HAP-1 (cell line): ENCODE measurements around the gene BBOF1.
A peak's percentile ranks its signal among the peaks of the same experiment; 100 is the strongest.

Experiments used
- DNase-seq, 2 experiments: peaks; one replicate each; pipeline ENCODE4 v3.0.0-alpha.2; 2016 to 2020; ENCODE audit warnings: low spot score in 2 of 2
- H3K27me3 ChIP-seq: fragments of 250-450 bp; sonication (Bioruptor Pico); 2 replicates; pipeline ENCODE4 v1.5.1; 2020; ENCODE audit warnings: low read depth, mild to moderate bottlenecking, moderate library complexity
- H3K36me3 ChIP-seq: fragments of 250-450 bp; sonication (Bioruptor Pico); replicated peaks from 2 replicates; pipeline ENCODE4 v1.5.1; 2020; ENCODE audit warnings: mild to moderate bottlenecking
- H3K4me1 ChIP-seq: fragments of 250-450 bp; sonication (Bioruptor Pico); 2 replicates; pipeline ENCODE4 v1.5.1; 2020; ENCODE audit warnings: mild to moderate bottlenecking
- H3K4me3 ChIP-seq: fragments of 250-450 bp; sonication (Bioruptor Pico); 2 replicates; pipeline ENCODE4 v1.5.1; 2020; ENCODE audit warnings: mild to moderate bottlenecking, moderate library complexity
- H3K9me3 ChIP-seq: fragments of 250-450 bp; sonication (Bioruptor Pico); 2 replicates; pipeline ENCODE4 v1.5.1; 2020; ENCODE audit warnings: mild to moderate bottlenecking, moderate library complexity
- in situ Hi-C: fragments of 300-500 bp; cut with MboI; formaldehyde crosslinking; loops from 3 replicates; pipeline ENCODE4 v1.14.3; 2020; ENCODE audit warnings: low sequenced_read_pairs, inconsistent platforms, mixed read lengths

Gene BBOF1

DNA sequence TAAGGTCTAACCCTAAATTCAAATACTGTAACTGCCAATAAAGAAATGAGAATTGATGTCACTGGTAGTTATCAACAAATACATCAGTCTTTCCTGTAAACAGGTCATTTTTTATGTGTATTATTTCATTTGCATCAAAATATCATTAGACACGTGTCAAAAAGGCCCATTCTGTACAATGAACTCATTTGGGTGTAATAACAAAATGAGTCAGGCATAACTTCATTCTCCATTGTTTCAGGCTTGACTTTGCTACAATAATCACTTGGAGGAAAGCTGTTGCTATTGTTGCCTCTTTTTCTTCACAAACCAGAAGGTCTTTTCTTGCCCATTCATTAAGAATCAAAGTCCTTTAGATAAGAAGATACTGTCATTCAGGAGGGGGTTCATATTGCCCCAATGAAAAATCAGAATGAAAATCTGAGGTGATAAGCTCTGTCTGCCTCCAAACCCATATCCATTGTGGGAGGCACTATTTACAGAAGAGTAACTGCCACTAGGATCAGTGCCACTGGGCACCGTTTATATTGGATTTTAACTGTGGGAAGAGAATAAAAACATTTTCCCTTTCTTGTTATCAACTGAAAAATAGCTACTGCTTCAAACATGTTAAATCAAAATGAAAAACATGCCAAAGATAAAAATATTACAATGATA lies 10.2 kb upstream of the BBOF1 start:
- H3K36me3 ChIP-seq = peaks cover 22% of the 10 kb centered on the region
- peak in 1 of 2 experiments; percentile 45 for DNase-seq
- no peaks in the 10 kb centered on the region for H3K9me3 ChIP-seq
- H3K27me3 ChIP-seq = no peaks in the 10 kb centered on the region
- H3K4me1 ChIP-seq = no peaks in the 10 kb centered on the region; the same call in 1 of the 2 replicates
- H3K4me3 ChIP-seq = no peak overlapping the region
- in situ Hi-C loops = no loop called here

DNA sequence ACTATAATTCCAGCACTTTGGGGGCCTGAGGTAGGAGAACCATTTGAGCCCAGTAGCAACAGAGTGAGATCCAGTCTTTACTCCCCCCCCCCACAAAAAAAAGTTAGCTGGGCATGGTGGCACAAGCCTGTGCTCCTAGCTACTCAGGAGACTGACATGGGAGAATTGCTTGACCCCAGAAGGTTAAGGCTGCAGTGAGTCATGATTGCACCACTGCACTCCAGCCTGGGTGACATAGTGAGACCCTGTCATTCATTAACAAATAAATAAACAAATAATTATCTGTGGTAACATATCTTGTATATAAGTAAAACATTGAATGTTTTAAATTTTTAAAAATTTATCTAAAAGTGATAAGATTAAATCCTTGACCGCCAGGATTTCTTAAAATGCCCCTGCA lies 4.8 kb upstream of the BBOF1 start:
- in situ Hi-C loops = no loop called here
- Histone ChIP-seq H3K36me3 (peaks cover 20% of the 10 kb centered on the region), H3K9me3 (no peaks in the 10 kb centered on the region), H3K4me3 (no peak overlapping the region), H3K27me3 (no peaks in the 10 kb centered on the region), H3K4me1 (peaks cover 6% of the 10 kb centered on the region; the same call in 1 of the 2 replicates)
- DNase-seq = no peak

DNA sequence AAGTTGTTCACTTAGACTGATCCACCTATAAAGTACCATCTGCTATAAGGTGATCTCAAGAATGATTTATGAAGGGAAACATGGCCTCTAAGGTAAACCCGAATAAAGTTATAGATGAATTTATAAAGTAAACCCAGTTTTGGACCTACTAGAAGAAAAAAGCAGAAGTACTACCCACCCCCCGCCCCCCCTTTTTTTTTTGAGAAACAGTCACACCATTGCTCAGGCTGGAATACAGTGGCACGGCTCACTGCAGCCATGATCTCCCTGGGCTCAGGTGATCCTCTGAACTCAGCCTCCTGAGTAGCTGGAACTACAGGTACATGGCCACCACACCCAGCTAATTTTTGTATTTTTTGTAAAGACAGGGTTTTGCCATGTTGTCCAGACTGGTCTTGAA lies 4.0 kb upstream of the BBOF1 start:
- H3K4me1 ChIP-seq = peaks cover 6% of the 10 kb centered on the region; the same call in 1 of the 2 replicates
- no peaks in the 10 kb centered on the region for H3K9me3 ChIP-seq
- peaks cover 20% of the 10 kb centered on the region for H3K36me3 ChIP-seq
- H3K27me3 ChIP-seq = no peaks in the 10 kb centered on the region
- no peak overlapping the region for H3K4me3 ChIP-seq
- no peak for DNase-seq
- in situ Hi-C loops = no loop called here

DNA sequence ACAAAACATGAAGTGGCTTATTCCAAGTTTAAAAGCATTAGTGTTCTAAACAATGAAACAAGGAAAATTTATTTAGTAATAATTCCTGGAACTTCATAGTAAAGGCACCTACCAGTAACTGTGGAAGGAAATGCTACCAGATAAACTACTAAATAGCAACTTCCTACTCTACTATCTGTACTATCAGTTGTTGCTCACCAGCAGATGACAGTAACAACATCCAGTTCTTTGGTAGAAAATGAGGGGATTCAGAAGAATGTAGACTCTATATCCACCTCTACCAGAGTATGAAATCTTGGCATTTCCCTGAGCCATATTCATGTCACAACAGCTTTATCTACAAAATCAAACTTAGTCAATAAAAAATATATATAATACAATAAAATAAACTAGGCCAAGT lies 3.2 kb upstream of the BBOF1 start:
- peaks cover 6% of the 10 kb centered on the region; the same call in 1 of the 2 replicates for H3K4me1 ChIP-seq
- no peaks in the 10 kb centered on the region for H3K27me3 ChIP-seq
- in situ Hi-C loops = no loop called here
- no peak for DNase-seq
- peaks cover 15% of the 10 kb centered on the region for H3K36me3 ChIP-seq
- H3K4me3 ChIP-seq = no peak overlapping the region
- H3K9me3 ChIP-seq = no peaks in the 10 kb centered on the region

DNA sequence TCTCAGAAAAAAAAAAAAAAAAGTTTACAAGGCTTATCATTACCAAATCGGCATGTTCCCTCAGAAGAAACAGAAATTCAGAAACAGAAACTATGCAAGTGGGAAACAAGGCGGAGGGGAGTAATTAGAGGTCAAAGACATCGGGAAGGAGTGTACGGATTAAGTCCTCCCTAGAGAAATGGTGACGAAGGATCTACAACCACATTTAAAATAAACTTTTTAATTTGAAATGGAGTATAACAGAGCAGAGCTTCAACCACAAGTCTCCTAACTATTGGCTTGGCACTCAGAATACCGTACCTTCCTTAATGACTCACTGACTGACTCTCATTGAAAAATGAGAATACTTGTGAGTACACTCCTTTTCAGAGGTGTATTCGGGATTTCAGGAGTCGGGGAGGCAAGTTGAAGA lies 969 bp upstream of the BBOF1 start:
- in situ Hi-C loops = no loop called here

DNA sequence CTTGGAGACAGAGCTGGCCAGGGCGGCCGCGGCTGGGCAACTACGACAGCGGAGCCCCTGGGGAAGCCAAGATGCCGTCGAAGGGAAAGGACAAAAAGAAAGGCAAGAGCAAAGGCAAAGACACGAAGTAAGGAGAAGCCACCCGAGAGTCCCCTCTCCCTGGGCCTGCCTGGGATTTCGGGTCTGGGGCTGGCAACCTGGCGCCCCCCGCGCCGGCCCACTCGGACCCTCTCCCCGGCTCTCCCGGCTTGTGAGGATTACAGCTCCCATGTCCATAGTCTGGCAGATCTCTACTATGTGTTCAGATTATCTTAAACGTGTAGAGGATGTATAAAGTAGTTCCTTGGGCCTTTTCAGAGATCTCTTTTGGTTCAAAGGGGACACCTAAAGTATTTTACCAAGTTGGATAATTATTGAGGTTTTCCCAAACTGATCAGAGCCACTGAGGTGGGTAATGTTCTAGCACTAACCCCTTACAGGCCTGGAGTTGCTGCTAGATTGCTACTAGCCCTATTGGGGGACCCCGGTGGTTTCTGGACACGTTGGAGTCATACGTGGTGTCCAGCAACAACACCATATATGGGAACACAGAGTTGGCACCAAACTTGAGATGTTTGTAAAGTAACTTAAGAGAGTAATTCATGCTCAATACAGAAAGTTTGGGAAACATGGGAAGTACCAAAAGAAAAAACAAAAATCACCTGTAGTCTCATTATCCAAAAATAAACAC lies 424 bp downstream of the BBOF1 start:
- Histone ChIP-seq H3K4me1 (peaks cover 6% of the 10 kb centered on the region; the same call in 1 of the 2 replicates), H3K27me3 (no peaks in the 10 kb centered on the region), H3K4me3 (peak overlapping the region; percentile 97), H3K36me3 (peaks cover 5% of the 10 kb centered on the region), H3K9me3 (no peaks in the 10 kb centered on the region)
- in situ Hi-C loops = no loop called here
- DNase-seq = no peak

More for the DNA sequence above, 969 bp upstream of the BBOF1 start:
- no peaks in the 10 kb centered on the region for H3K27me3 ChIP-seq
- H3K4me3 ChIP-seq = peak overlapping the region; percentile 97
- H3K36me3 ChIP-seq = peaks cover 15% of the 10 kb centered on the region
- peaks cover 6% of the 10 kb centered on the region; the same call in 1 of the 2 replicates for H3K4me1 ChIP-seq
- DNase-seq = peak in 1 of 2 experiments; percentile 13
- H3K9me3 ChIP-seq = no peaks in the 10 kb centered on the region

DNA sequence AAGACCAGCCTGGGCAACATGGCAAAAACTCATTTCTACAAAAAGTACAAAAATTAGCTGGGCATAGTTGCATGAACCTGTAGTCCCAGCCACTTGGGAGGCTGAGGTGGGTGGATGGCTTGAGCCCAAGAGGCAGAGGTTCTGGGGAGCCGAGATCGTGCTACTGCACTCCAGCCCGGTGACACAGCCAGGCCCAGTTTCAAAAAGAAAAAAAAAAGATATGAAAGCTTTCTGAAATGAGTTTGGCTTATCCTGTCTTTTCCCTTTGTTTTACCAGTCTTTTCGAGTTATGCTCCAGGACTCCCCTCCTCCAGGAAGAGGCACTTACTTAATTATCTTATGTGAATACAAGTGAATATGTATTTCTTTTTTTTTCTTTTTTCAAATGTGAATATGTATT lies 3.2 kb downstream of the BBOF1 start:
- in situ Hi-C loops = no loop called here
- Histone ChIP-seq H3K36me3 (peaks cover 5% of the 10 kb centered on the region; the same call in 1 of the 2 replicates), H3K4me1 (peaks cover 6% of the 10 kb centered on the region; the same call in 1 of the 2 replicates), H3K9me3 (no peaks in the 10 kb centered on the region), H3K4me3 (no peak overlapping the region), H3K27me3 (no peaks in the 10 kb centered on the region)
- DNase-seq = no peak

DNA sequence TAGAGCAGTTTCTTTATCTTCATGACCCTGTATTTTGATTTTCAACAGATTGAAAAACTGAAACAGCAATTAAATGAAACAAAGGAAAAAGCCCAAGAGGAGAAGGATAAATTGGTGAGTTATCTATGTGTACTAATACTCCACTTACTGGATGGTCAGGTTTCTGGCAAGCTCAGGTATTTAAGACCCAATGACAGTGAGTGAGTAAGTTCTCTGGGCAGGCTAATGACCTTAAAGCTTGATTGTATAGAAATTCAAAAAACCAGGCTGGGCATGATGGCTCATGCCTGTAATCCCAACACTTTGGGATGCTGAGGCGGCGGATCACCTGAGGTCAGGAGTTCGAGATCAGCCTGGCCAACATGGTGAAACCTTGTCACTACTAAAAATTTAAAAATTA lies 10.0 kb downstream of the BBOF1 start:
- H3K4me1 ChIP-seq = no peaks in the 10 kb centered on the region
- in situ Hi-C loops = no loop called here
- no peaks in the 10 kb centered on the region for H3K9me3 ChIP-seq
- H3K4me3 ChIP-seq = no peak overlapping the region
- no peaks in the 10 kb centered on the region for H3K27me3 ChIP-seq
- H3K36me3 ChIP-seq = no peaks in the 10 kb centered on the region
- no peak for DNase-seq

DNA sequence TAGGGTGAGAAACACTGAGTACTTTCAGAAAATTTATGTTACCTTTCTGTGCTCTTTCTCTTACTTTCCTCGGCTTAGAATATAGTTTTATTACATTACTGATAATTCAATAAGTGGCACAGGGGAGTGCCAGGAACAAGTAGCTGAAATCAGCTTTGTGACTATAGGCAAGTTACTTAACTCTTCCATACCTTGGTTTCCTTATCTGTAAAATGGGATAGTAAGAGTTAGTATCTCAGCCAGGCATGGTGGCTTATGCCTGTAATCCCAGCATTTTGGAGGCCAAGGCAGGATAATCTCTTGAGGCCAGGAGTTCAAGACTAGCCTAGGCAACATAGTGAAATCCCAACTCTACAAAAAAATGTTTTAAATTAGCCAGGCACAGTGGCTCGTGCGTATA lies 15.4 kb downstream of the BBOF1 start:
- in situ Hi-C loops = loop anchor here (10.0 kb wide), 1 partner anchor 310 kb away; no protein-coding TSS in a partner anchor
- no peaks in the 10 kb centered on the region for H3K9me3 ChIP-seq
- H3K36me3 ChIP-seq = no peaks in the 10 kb centered on the region
- H3K4me1 ChIP-seq = no peaks in the 10 kb centered on the region
- no peaks in the 10 kb centered on the region for H3K27me3 ChIP-seq
- DNase-seq = no peak
- no peak overlapping the region for H3K4me3 ChIP-seq

DNA sequence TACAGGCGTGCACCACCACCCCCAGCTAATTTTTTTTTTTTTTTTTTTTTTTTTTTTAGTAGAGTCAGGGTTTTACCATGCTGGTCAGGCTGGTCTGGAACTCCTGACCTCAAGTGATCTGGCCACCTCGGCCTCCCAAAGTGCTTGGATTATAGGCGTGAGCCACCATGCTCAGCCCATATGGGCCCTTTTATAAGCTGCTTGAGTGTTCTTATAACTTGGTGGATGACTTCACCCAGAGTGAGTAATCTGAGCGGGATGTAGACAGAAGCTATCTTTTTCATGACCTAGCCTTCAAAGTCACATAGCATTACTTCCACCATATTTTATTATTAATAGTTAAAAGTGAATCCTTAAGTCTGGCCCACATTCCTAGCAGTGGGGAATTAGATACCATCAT lies 16.4 kb downstream of the BBOF1 start:
- in situ Hi-C loops = loop anchor here (10.0 kb wide), 1 partner anchor 311 kb away; no protein-coding TSS in a partner anchor
- no peaks in the 10 kb centered on the region for H3K27me3 ChIP-seq
- H3K4me1 ChIP-seq = no peaks in the 10 kb centered on the region
- H3K9me3 ChIP-seq = no peaks in the 10 kb centered on the region
- no peak for DNase-seq
- no peak overlapping the region for H3K4me3 ChIP-seq
- no peaks in the 10 kb centered on the region for H3K36me3 ChIP-seq

DNA sequence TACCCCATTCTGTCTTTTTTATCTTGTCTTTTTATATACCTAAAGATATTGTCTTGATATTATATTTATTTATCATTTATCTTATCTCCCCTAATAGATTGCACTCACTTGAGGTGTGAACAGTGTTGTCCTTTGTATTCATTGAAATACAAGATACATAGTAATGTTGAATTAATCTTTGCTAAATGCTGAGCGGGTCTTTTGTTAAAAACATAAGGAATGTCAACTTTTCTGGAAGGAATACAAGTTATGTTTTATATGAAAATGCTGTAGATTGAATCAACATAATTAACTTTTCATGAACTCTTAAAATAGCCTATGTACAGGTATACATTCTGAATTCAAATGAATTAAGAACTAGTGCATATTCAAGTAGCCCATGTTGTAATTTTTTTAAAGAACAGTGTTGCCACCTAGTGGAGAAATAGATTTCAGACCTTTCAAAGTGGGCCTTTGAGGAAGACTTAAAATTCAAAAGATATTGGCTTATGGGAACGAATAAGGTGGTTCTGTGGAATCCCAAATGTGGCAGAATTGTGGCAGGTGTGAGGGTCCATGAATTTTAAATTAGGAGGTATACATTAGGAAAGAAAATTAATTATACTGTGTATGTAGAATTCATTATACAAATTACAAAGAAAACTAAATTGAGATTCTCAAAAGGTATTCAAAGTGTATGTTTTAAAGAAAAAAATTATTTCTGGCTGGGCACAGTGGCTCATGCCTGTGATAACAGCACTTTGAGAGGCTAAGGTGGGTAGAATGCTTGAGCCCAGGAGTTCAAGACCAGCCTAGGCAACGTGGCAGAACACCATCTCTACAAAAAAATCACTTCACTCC lies 19.1 kb downstream of the BBOF1 start:
- Histone ChIP-seq H3K27me3 (no peaks in the 10 kb centered on the region), H3K36me3 (no peaks in the 10 kb centered on the region), H3K4me3 (no peak overlapping the region), H3K9me3 (no peaks in the 10 kb centered on the region), H3K4me1 (no peaks in the 10 kb centered on the region)
- DNase-seq = peak; percentile 20 to 69
- in situ Hi-C loops = loop anchor here (10.0 kb wide), 1 partner anchor 313 kb away; no protein-coding TSS in a partner anchor

DNA sequence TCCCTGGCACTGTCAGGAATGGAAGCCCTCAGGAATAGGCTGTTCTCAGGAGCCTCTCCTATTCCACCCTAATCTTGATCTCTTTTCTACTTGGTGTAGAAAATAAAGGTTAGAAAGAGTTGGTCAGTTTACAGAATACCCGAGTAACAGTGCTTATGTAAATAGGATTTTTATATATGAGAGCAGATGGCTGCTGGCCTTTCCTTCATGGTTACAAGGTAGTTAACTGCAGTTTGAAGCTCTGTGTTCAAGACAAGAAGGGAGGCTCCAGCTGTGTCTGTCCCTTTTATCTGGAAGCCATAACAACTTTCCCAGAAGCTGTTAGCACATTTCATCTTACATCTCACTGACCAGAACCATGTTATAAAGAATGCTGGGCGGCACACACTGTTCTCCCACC lies 23.1 kb downstream of the BBOF1 start:
- Histone ChIP-seq H3K4me1 (no peaks in the 10 kb centered on the region), H3K27me3 (no peaks in the 10 kb centered on the region), H3K4me3 (no peak overlapping the region), H3K9me3 (no peaks in the 10 kb centered on the region), H3K36me3 (no peaks in the 10 kb centered on the region)
- in situ Hi-C loops = no loop called here
- DNase-seq = no peak

DNA sequence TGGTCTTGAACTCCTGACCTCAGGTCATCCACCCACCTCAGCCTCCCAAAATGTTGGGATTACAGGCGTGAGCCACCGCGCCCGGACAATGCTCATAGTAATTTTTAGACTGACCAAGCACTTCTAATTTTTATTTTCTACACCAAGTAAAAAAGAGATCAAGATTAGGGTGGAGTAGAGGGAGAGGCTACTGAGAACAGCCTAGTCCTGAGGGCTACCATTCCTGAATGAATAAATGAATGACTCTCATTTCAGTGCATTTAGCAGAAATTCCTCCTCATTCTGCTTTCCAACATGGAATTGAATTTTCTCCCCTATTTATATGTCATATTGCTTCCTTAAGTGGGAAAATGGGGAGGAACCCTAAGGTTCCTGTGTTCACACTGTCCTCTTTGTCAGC lies 26.4 kb downstream of the BBOF1 start:
- Histone ChIP-seq H3K27me3 (no peaks in the 10 kb centered on the region), H3K4me1 (no peaks in the 10 kb centered on the region), H3K4me3 (no peak overlapping the region), H3K9me3 (no peaks in the 10 kb centered on the region), H3K36me3 (no peaks in the 10 kb centered on the region)
- DNase-seq = no peak
- in situ Hi-C loops = no loop called here
